ENCODE results near the gene CNOT6L.
"Not testable (repeated sequence)": the region's sequence is repeated elsewhere in the genome, so short reads cannot be mapped to it uniquely, and the experiment has no call there.

The CNOT6L gene

DNA sequence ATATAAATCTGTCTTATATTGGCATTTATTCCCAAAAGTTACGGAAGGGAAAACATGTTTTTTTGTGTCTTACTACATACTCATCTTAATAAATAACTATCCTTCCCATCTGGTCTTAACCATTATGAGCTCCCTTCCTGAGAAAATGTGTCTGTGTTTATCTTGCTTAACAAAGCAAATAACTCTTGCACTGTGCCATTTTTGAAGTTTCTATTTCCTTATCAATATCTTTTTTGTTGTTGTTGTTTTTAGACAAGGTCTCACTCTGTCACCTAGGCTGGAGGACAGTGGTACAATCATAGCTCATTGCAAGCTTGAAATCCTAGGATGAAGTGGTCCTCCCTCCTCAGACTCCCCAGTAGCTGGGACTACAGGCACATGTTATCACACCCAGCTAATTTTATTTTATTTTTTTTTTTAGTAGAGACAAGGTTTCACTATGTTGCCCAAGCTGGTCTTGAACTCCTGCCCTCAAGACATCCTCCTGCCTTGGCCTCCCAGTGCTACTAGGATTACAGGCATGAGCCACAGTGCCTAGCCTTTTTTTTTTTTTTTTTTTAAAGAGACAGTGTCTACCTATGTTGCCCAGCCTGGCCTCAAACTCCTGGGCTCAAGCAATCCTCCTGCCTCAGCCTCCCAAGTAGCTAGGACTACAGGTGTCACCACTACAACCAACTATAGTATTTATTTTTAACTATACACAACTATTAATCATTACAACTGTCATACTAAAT lies 36.9 kb downstream of the CNOT6L start:
- DNase-seq (ENCODE audit: low read depth) = no peak

DNA sequence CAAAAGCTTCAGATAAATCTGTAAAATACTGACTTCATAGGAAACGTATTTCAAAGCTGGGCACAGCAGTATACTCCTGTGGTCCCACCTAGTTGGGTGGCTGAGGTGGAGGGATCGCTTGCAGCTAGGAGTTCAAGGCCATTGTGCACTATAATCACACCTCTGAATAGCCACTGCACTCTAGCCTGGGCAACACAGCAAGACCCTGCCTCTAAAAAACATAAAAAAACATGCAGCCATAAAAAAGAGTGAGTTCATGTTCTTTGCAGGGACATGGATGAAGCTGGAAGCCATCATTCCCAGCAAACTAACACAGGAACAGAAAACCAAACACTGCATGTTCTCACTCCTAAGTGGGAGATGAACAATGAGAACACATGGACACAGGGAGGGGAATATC lies 38.4 kb downstream of the CNOT6L start:
- DNase-seq (ENCODE audit: low read depth) = not testable (repeated sequence)

DNA sequence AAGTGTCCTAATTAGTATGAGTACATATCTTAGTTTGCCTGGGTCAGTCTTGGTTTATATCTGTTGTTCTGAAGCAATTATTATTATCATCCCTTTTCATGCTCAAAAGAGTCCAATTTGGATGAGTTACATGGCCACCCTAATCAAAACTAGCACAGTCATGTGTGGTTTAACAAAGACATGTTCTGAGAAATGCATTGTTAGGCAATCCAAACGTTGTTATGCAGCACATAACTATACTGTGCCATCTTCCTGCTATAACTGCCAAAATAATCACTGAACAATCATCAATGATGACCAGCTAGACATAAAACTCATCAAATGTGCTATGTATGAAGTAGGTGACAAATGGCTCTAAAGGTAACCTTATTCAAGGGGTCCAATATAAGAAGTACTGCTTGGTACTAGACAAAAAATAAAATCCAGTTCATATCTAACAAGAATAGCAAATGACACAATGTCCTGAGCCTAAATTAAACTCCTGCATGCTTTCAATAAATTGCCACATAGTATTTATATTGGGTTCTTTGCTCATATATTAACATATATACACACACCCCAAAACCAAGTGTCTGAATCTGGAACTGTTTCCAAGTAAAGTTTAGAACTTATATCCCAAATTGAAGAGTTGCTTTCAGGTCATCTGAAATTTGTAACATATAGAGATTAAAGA lies 41.9 kb downstream of the CNOT6L start:
- no peak for DNase-seq (ENCODE audit: low read depth)

DNA sequence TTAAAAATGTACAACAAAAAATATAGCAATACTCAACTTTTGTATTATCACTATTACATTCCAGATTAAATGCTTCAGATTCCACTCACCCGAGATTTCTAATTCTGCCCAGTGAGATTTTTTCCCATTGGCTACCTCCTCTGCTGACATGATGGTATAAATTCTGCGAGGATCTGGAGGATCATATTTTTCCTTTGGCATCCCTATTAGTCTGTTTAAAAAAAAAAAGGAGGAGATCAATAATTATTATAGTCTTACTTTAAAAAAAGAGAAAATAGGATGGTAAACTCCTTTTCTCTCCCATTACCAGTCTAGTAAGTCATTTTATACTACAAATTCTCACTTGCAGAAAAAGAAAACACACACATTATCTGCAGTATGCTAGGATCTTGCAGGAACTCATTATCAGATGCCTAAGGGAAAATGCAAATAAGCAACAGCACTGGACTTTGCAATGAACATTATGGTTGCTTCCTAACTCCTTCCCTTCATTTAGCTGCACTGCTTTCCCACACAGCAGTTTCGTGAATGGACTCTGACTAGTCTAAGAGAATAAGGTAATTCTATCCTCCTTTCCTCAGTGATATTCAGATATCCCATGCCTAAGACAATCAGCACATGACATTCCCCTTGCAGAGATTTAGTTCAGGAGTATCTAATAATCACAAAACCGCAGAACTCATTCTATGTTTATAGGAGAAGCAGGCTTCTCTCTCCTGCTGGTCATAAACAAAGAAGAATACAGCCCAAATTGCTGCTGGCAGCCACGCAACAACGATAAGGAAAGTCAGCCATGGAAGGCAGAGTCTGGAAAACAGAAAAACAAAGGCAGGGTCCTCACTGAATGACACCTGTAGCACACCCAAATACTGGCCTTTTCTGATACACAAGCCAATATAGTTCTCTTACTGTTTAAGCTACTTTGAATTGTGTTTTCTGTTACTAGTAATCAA lies 42.7 kb downstream of the CNOT6L start:
- DNase-seq (ENCODE audit: low read depth) = no peak

DNA sequence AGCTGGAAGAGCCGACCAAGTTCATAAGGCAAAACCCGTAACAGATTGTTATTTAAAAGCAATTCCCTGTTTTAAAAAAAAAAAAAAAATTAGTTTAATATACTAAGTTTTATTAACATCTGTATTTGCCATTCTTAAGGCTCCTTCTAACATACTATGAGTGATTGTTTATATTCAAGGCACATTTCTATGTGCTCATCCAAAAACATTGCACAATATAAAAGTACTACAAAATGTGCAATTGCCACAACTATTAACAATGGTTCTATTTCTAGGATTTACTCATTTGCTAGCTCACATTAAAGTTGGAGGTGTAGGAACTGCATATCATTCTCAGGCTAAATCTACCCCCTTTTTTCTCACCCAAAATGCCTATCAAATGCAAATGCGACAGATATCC lies 46.1 kb downstream of the CNOT6L start:
- no peak for DNase-seq (ENCODE audit: low read depth)

DNA sequence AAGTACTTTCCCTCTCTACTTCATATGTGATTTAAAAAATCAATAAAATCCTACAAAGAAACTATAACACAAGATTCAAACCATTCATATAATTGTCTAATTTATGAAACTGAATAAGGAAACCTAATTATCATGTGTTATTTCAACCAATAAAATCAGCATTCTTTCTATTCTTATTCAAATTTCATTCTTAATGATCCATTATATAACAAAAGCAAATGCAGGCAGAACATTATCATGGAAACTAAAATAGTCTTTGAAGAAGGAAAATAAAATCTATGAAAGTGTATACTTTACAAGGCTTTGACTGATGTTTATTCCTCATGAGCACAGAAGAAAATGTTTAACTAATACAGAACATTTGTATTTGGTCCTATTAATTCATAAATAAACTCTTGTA lies 47.6 kb downstream of the CNOT6L start:
- no peak for DNase-seq (ENCODE audit: low read depth)

DNA sequence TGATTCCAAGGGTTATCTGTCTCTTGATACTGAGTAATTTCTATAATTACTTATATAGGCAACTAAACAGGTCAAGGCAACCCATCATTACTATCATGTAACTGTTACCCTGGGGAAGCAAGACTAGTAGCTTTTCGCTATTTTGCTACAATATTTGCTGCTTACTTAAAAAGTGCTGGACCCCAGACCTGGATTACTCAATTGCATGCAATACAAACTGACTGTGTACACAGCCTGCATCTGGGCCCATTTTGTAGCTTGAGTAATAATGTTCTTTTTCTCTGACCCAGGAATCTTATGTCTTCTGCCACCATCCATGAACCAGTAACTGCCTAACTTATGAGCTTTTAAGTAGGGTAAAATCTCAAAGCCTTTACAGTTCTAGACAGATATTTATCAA lies 53.4 kb downstream of the CNOT6L start:
- DNase-seq (ENCODE audit: low read depth) = no peak

DNA sequence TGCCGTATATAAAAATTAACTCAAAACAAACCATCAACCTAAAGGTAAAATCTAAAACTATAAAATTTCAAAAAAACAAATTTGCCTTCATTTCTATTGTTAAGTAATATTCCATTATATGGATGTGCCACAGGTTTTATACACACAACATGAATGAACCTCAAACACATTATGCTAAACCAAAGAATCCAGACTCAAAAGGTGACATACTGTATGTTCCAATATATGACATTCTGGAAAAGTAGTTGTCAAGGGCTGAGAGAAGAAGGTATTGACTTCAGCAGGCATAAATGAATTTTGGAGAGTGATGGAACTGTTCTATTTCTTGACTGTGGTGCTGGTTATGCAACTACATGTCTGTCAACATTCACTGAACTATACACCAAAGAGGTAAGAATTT lies 56.6 kb downstream of the CNOT6L start:
- DNase-seq (ENCODE audit: low read depth) = no peak

DNA sequence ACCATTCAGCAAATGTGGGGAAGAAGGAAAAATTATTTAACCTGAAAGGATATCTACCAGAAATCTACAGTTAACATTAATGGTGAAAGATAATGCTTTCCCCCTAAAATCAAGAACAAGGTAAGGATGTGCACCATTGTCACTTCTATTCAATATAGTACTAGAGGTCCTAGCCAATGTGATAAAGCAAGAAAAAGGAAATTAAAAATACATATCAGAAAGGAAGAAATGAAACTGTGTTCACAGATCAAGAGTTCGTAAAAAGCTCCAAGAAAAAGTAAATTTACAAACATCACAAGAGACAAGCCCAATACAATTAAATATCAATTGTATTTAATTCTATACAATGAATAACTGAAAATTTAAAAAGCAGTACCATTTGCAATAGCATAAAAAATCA lies 57.6 kb downstream of the CNOT6L start:
- DNase-seq (ENCODE audit: low read depth) = no peak

DNA sequence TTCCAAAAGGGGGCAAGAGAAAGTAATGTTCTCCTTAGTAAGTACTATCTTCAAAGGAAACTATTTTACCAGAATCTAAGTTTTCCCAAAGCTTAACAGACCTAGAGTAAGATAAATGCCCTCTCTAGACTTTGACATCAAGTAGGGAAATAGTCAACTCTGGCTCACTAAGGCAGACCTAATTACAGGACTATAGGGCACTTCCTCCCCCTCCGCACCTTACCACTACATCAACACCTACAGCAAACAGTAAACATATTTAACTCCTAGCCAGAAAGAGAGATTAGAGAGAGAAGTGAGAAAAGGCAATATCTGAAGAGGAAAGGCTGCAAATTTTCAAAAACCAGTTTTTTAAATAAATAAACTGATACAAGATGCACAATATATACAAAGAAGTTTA lies 60.4 kb downstream of the CNOT6L start:
- no peak for DNase-seq (ENCODE audit: low read depth)

DNA sequence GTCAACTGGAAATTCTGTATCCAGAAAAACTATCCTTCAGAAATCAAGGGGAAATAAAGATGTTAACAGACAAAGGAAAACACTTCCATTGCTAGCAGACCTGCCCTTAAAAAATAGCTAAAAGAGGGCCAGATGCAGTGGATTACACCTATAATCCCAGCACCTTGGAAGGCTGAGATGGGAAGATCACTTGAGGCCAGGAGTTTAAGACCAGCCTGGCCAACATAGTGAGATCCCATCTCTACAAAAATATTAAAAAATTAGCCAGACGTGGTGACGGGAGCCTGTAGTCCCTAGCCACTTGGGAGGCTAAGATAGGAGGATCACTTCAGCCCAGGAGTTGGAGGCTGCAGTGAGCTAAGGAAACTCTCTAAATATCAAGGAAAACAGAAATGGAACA lies 67.4 kb downstream of the CNOT6L start:
- no peak for DNase-seq (ENCODE audit: low read depth)

DNA sequence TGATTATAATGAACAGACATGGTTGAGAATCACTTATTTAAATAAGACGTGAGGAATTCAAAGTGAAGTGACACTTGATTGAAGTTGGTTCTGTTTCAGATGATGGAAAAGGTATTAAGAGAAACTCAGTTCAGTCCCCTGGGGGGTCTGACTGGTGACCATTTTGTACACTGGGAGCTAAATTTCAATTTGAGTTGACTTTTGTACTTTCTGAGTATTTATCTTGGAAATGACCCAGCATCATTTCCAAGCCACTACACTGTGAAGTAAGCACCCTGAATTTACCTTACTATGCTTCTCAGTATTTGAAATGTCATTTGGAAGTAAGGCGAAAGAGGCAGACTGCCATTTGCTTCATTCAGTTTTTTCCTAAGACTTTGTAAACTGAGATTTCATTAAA lies 73.4 kb downstream of the CNOT6L start:
- no peak for DNase-seq (ENCODE audit: low read depth)

DNA sequence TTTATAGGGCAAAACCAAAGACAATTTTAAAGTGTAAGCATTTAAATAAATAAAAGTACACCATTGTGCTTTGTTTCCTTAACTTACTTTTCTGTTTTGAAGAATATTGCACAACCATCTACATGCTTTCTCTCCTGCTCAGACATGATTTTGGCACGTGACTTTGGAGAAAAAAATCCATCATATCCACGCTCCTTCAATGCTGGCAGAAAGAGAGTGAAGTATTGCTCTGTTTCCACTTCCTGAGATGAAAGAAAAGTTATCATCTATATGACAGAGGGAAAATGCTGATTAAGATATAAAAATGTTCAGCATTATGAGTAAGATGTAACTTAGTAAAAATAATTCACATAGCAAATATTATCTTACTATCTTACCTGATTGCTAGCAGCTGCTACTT lies 77.1 kb downstream of the CNOT6L start:
- DNase-seq (ENCODE audit: low read depth) = no peak

DNA sequence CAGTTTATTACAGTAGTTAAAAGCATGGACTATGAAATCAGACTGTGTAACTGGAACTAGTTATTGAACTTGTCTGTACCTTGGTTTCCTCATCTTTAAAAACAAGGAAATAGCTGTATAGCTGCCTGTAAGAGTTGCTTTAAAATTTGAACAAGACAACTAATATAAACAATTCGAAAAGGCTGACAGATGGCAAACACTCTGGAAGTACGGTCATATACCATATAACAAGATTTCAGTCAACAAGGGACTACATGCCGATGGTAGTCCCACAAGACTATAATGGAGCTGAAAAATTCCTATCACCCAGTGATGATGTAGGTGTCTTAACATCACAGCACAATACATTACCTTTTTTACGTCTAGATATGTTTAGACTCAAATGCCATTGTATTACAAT lies 78.7 kb downstream of the CNOT6L start:
- no peak for DNase-seq (ENCODE audit: low read depth)

DNA sequence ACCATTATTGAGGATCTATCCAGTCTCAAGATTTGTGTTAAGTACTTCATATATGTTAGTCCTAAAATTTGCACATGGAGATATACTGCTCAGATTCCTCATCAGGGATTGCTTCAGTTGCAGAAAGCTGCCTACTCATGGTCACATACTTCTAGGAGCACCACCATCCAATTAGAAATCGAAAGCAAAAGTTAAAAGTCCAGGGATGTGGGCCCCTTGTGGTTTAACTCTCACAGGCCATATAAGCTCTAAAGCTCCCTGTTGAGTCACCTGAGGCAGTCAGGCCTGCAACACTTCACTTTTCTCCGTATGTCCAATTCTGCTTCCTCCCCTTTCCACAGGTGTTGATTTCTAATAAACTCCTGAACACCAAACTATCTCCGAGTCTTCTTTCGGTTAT lies 84.2 kb downstream of the CNOT6L start:
- peak; percentile 1 for DNase-seq (ENCODE audit: low read depth)

DNA sequence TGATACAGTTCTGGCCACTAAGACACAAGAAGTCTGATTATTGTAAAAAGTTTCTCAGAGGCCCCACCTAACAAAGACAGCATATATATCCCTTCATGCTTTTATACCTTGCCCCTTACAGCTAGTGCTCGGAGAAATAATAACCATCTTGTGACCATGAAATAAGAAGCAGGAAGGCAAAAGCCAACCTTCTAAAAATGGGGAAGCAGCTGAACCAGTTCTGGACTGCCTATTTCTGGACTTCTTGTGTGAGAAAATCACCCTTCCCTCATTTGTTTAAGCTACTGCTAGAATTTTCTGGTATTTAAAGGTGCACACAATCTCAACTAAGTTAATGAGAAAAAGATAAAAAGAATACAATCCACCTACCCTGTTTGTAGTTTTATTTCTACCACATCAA lies 87.5 kb downstream of the CNOT6L start:
- DNase-seq (ENCODE audit: low read depth) = no peak

DNA sequence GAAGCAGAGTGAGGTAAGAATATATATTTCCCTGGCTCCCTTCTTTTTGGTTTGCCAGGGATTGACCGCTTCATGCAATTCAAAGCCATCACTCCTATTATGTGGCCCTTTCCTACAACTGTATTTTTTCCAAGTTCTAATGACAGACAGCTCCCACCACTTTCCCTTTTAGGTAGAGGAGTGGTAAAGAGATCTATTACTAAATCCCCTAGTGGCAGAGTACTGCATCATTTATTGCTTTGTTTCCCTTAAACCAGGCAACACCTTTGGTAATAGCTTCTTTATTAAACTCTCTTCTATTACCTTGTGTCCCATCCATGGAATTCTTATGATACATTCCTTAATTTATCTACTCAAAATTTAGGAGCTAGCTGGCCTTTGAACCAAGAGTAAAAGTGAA lies 90.7 kb downstream of the CNOT6L start:
- no peak for DNase-seq (ENCODE audit: low read depth)

DNA sequence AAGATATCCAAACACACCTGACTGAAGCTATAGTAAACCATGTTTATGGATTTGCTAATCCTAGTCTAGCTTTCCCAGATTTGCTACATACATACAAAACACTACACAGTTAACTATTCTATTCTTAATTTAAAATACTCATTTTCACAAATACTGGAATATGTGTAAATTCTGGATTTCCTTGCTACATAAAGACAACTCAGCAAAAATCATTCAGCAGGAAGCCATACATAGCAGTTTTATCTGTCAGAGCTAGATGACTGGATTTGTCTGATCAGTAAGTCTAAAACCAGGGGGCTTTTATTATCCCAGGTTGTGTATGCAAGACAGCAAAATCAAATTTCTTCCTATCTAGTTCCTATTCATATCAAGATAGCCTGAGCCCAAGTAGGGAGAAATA lies 98.1 kb downstream of the CNOT6L start:
- DNase-seq (ENCODE audit: low read depth) = no peak

DNA sequence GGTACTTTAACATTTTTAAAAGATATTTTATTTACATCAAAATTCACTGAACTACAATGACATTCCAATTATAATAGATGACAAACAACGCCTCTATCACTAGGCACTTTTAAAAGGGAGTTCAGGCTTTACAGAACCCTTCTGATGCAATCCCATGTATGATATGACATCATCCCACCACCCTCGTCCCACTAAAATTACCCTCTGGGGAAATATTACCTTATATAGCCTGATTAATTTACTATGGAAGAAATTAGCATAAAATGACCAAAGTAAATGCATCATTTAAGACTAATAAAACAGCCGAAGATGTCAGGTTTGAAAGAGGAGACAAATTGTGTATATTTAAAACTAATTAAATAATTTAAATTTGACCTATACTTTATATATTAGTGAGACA lies 100.7 kb downstream of the CNOT6L start:
- DNase-seq (ENCODE audit: low read depth) = not testable (repeated sequence)

DNA sequence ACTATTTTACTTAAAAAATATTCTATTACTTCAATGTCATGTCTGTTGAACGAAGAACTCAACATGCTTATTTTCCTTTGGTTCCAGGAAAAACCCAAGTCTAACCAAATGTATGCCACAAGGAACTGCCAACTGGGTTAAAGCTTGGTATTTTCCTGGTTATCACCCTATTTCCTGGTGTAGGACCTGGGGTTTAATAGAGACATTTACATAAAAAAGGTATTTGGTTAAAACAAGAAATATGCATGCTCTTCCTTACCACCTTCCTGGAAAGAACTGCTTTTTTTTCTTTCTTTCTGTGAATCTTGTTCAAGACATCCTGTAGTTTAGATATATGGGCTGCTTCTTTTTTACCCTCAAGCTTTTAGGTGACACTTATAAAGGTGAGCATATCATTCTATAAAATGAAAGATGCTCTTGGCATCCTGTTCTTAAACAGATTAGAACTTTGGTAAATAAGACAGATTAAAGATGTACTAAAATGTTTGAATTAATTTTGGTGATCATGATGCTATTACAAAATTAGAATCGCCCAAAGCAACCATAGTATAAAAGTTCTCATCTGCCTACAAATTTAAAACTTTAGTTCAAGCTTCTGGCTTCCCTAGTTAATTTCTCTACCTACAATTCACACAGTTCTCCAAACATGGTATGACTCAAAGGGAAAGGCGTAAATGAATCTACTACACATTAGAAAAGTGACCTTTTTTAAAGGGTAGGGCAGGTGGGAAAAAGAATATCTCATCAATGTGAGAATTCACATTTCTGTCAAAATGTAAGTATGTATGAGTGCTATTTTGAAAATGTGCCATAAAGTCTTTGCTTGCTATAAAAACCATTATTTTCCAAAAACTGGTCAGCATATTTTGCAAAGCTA lies 103.5 kb downstream of the CNOT6L start:
- DNase-seq (ENCODE audit: low read depth) = no peak

DNA sequence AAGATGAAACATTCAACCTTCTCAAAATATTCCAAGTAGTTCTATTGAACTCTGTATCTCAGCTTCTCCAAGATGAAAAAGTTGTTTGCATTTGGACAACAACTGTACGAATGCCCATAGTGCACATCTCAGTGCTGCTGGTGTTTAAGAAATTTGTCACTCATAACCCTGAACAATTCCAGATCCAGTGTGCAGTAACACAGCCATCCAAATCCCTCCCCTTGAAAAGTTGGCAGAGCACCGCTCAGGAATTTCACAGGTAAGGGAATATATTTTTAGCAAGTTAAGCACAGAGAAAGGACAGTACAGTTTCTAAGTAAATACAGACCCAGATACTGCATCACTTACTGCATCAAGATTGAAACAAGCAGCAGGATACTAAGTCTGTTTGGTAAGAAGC lies 104.7 kb downstream of the CNOT6L start:
- DNase-seq (ENCODE audit: low read depth) = no peak

DNA sequence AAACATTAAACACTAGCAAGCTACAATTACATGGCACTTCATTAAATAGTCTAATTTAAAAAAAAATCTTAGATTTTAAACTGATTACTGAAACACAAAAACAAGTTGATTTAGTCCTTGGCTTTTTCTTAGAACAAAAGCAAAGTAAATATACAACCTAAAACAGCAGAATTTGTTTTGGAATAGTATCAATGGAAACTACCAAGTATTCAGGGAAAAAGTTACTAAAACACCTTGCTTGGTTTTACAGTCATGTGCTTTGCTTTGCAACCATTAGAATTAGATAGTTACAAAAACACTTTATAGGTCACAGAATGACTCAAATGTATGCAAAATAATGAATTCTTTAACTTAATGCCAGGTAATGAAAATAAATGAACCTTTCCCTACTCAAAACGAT lies 105.3 kb downstream of the CNOT6L start:
- no peak for DNase-seq (ENCODE audit: low read depth)
